MM.1S (cell line): ENCODE results near the gene NUAK1.

Experiments used
- DNase-seq: peaks from one replicate; pipeline ENCODE4 v3.0.0-alpha.2; 2015
- H2AFZ ChIP-seq: fragments of 300-600 bp; sonication (generic); 2 replicates; pipeline ENCODE4 v1.6.0; 2016; ENCODE audit warnings: antibody characterized with exemption, low read length
- H3F3A ChIP-seq: fragments of 300-600 bp; sonication (generic); 2 replicates; pipeline ENCODE4 v1.6.1; 2016; ENCODE audit warnings: mild to moderate bottlenecking, antibody characterized with exemption, low read length, moderate library complexity, mixed read lengths; ENCODE audit not compliant: insufficient read depth
- H3K27ac ChIP-seq: fragments of 300-600 bp; sonication (generic); 2 replicates; pipeline ENCODE4 v1.5.1; 2016; ENCODE audit warnings: mild to moderate bottlenecking, low read length
- H3K27me3 ChIP-seq: fragments of 300-600 bp; sonication (generic); replicated peaks from 2 replicates; pipeline ENCODE4 v1.6.0; 2016; ENCODE audit warnings: low read length; ENCODE audit not compliant: insufficient read depth
- H3K36me3 ChIP-seq: fragments of 300-600 bp; sonication (generic); replicated peaks from 2 replicates; pipeline ENCODE4 v1.6.1; 2016; ENCODE audit warnings: mild to moderate bottlenecking, low read length, mixed read lengths; ENCODE audit not compliant: insufficient read depth
- H3K4me1 ChIP-seq: fragments of 300-600 bp; sonication (generic); 2 replicates; pipeline ENCODE4 v1.6.1; 2016; ENCODE audit warnings: low read length, mixed read lengths
- H3K4me2 ChIP-seq: fragments of 300-600 bp; sonication (generic); 2 replicates; pipeline ENCODE4 v1.6.0; 2016; ENCODE audit warnings: low read depth, low read length
- H3K4me3 ChIP-seq: fragments of 300-600 bp; sonication (generic); 2 replicates; pipeline ENCODE4 v1.5.1; 2016; ENCODE audit warnings: low read length, mixed read lengths
- H3K79me2 ChIP-seq: fragments of 300-600 bp; sonication (generic); 2 replicates; pipeline ENCODE4 v1.6.1; 2016; ENCODE audit warnings: mixed run types, low read length, mixed read lengths
- H3K9ac ChIP-seq: fragments of 300-600 bp; sonication (generic); 2 replicates; pipeline ENCODE4 v1.6.1; 2016; ENCODE audit warnings: low read length, mixed read lengths
- H3K9me2 ChIP-seq: fragments of 300-600 bp; sonication (generic); replicated peaks from 2 replicates; pipeline ENCODE4 v1.6.1; 2016; ENCODE audit warnings: mild to moderate bottlenecking, low read length, mixed read lengths; ENCODE audit not compliant: insufficient read depth
- H3K9me3 ChIP-seq: fragments of 300-600 bp; sonication (generic); replicated peaks from 2 replicates; pipeline ENCODE4 v1.6.1; 2016; ENCODE audit warnings: mild to moderate bottlenecking, low read length, mixed read lengths; ENCODE audit not compliant: insufficient read depth
- H4K20me1 ChIP-seq: fragments of 300-600 bp; sonication (generic); 2 replicates; pipeline ENCODE4 v1.6.1; 2016; ENCODE audit warnings: mild to moderate bottlenecking, low read length, moderate library complexity, mixed read lengths; ENCODE audit not compliant: insufficient read depth
- CTCF ChIP-seq: fragments of 300-600 bp; sonication (generic); IDR thresholded peaks from 2 replicates; pipeline ENCODE4 v1.5.1; 2016; ENCODE audit warnings: antibody characterized with exemption, low read length, mixed read lengths
- EZH2 ChIP-seq: fragments of 300-600 bp; sonication (generic); optimal IDR thresholded peaks from 2 replicates; pipeline ENCODE3; 2017; ENCODE audit warnings: low read depth, mild to moderate bottlenecking, antibody characterized with exemption, low read length, mixed read lengths
- EZH2phosphoT487 ChIP-seq: fragments of 300-600 bp; sonication (generic); IDR thresholded peaks from 2 replicates; pipeline ENCODE4 v1.6.1; 2018; ENCODE audit warnings: antibody characterized with exemption, low read length

The NUAK1 gene

GRCh38 chr12:106022568-106023012 lies 116.2 kb downstream of the NUAK1 start:
- Histone ChIP-seq H3K9ac (no peak overlapping the region), H3K79me2 (no peaks in the 10 kb centered on the region), H4K20me1 (no peaks in the 10 kb centered on the region), H2AFZ (no peak overlapping the region), H3K4me1 (0 out of 2 replicates have a peak, but pooled peaks cover 5% of the 10 kb centered on the region), H3K4me2 (no peak overlapping the region), H3K27ac (no peak overlapping the region), H3K4me3 (no peak overlapping the region), H3K36me3 (no peaks in the 10 kb centered on the region), H3F3A (no peaks in the 10 kb centered on the region), H3K27me3 (no peaks in the 10 kb centered on the region), H3K9me3 (no peaks in the 10 kb centered on the region), H3K9me2 (no peaks in the 10 kb centered on the region)
- TF ChIP-seq EZH2 (no peak), EZH2phosphoT487 (no peak), CTCF (no peak)
- DNase-seq = no peak

- Histone ChIP-seq H3K9me2 (no peaks in the 10 kb centered on the region), H2AFZ (no peak overlapping the region), H3K36me3 (no peaks in the 10 kb centered on the region), H3K4me3 (no peak overlapping the region), H3K9ac (no peak overlapping the region), H3K4me2 (no peak overlapping the region), H3K79me2 (no peaks in the 10 kb centered on the region), H3K27ac (no peak overlapping the region), H3K4me1 (0 out of 2 replicates have a peak, but pooled peaks cover 5% of the 10 kb centered on the region), H4K20me1 (no peaks in the 10 kb centered on the region), H3F3A (no peaks in the 10 kb centered on the region), H3K27me3 (no peaks in the 10 kb centered on the region), H3K9me3 (no peaks in the 10 kb centered on the region)
- DNase-seq = no peak
- no peak for TF ChIP-seq EZH2
- no peak for TF ChIP-seq CTCF
- no peak for TF ChIP-seq EZH2phosphoT487
These were observed 117.2 kb downstream of the NUAK1 start for GRCh38 chr12:106021516-106021915.

DNA sequence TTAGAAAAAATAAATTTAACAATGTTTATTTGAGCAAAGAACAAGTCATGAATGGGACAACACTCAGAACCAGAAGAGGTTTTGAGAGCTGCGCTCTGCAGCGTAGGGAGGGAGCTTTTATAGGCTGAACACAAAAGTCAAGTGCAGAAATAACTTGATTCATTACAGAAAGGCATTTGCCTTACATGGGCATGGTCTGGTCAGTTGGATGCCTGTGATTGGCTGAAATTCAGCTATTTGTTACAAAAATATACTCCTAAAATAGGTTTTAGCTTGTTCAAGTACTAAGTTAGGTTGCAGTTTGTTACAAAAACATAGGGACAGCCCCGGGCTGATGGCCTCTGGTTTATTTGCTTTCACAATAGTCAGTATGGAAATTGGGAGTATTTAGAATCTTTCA lies 118.0 kb downstream of the NUAK1 start:
- H3K27me3 ChIP-seq = no peaks in the 10 kb centered on the region
- no peaks in the 10 kb centered on the region for H3K9me2 ChIP-seq
- no peak overlapping the region for H3K4me2 ChIP-seq
- no peak for DNase-seq
- no peaks in the 10 kb centered on the region for H3K79me2 ChIP-seq
- H3K9ac ChIP-seq = no peak overlapping the region
- no peak overlapping the region for H2AFZ ChIP-seq
- H3K4me3 ChIP-seq = no peak overlapping the region
- H3F3A ChIP-seq = no peaks in the 10 kb centered on the region
- H3K9me3 ChIP-seq = no peaks in the 10 kb centered on the region
- 0 out of 2 replicates have a peak, but pooled peaks cover 5% of the 10 kb centered on the region for H3K4me1 ChIP-seq
- no peak overlapping the region for H3K27ac ChIP-seq
- H3K36me3 ChIP-seq = no peaks in the 10 kb centered on the region
- no peaks in the 10 kb centered on the region for H4K20me1 ChIP-seq
- TF ChIP-seq EZH2 = no peak
- TF ChIP-seq CTCF = no peak
- no peak for TF ChIP-seq EZH2phosphoT487
